GM08714 (cell line): ENCODE data around the gene KLHL4.
"Not testable (repeated sequence)": the region's sequence is repeated elsewhere in the genome, so short reads cannot be mapped to it uniquely, and the experiment has no call there.

Experiments
- H3K4me3 ChIP-seq: fragments of 200-500 bp; sonication (Bioruptor generic); 2 replicates; pipeline ENCODE4 v1.5.1; 2014; ENCODE audit warnings: mild to moderate bottlenecking, low read length, inconsistent platforms
- ZNF274 ChIP-seq: IDR thresholded peaks from 2 replicates; pipeline ENCODE4 v1.6.1; 2012; ENCODE audit warnings: mild to moderate bottlenecking, low read depth, low read length

KLHL4 gene, protein sequence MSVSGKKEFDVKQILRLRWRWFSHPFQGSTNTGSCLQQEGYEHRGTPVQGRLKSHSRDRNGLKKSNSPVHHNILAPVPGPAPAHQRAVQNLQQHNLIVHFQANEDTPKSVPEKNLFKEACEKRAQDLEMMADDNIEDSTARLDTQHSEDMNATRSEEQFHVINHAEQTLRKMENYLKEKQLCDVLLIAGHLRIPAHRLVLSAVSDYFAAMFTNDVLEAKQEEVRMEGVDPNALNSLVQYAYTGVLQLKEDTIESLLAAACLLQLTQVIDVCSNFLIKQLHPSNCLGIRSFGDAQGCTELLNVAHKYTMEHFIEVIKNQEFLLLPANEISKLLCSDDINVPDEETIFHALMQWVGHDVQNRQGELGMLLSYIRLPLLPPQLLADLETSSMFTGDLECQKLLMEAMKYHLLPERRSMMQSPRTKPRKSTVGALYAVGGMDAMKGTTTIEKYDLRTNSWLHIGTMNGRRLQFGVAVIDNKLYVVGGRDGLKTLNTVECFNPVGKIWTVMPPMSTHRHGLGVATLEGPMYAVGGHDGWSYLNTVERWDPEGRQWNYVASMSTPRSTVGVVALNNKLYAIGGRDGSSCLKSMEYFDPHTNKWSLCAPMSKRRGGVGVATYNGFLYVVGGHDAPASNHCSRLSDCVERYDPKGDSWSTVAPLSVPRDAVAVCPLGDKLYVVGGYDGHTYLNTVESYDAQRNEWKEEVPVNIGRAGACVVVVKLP

DNA sequence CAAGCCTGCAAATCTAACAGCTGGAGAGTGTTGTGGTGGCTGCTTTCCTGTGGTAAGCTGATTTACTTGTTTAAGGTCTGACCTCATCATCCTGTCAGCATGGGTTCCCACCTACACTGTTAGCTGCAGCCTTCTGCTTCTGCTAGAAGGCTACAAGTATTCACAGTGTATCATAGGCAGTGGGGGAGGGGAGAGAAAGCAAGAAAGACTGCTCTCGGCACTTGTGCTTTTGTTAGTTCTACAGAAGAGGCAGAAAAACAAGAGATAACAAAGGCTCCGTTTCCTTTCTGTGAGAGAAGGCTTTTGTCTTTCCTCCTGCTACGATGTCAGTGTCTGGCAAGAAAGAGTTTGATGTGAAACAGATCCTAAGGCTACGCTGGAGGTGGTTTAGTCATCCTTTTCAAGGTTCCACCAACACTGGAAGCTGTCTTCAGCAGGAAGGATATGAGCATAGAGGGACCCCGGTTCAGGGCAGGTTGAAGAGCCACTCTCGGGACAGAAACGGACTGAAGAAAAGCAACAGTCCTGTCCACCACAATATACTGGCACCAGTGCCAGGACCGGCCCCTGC, at the start of gene KLHL4:
TSS of gene KLHL4 (plus strand) at position 232 of the 571 bp plus-strand sequence. CDS start at position 324, 92 bp downstream.
- H3K4me3 ChIP-seq, result no peak within 1 kb of the TSS; the same call in 1 of the 2 replicates

DNA sequence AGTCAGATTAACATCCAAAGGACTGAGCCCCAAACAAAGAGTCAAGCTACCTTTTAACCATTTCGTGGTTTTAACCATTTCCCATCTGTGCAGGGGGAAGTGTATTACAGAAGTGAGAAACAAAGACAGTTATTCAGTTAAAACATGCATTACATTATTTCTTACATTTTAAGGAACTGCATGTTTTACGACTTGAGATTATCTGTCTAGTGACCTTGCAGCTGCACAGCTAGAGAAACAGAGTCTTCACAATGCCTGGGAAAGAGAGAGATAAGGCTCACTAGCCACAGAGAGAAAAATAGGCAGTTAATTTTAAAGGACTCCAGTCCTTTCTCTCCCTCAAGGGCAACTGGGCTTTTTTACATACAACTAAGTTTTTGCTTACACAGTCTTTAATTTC, 48.7 kb upstream of the KLHL4 start:
- no peak overlapping the region for H3K4me3 ChIP-seq
- no peak for TF ChIP-seq ZNF274

More for the DNA sequence above, at the start of gene KLHL4:
- TF ChIP-seq ZNF274, result no peak

DNA sequence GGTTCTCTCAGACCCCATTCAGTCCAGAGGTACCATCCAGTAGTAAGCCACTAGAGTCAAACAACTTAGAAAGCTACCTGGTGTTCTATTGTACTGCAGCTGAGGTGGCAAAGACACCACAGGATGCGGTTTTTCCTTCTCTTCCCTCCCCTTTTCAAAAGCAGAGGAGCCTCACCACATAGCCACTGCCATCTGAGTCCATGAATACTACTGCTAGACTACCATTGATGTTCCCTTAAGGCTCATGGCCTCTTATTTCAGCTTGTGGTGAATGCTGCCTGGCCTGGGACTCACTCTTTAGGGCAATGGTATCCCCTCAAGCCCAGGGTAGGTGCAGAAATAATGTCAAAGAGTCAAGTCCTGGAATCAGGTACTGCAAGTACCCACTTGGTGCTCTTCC, 41.8 kb upstream of the KLHL4 start:
- TF ChIP-seq ZNF274, result no peak
- H3K4me3 ChIP-seq, result no peak overlapping the region

DNA sequence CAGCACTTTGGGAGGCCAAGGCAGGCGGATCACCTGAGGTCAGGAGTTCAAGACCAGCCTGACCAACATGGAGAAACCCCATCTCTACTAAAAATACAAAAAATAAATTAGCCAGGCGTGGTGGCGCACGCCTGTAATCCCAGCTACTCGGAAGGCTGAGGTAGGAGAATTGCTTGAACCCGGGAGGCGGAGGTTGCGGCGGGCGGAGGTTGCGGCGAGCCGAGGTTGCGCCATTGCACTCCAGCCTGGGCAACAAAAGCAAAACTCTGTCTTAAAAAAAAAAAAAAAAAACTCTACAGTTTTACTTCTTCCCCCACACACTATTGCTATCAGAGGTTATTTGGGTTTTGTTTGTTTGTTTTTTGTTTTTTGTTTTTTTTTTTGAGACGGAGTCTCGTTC, 38.9 kb upstream of the KLHL4 start:
- H3K4me3 ChIP-seq, result not testable (repeated sequence)

DNA sequence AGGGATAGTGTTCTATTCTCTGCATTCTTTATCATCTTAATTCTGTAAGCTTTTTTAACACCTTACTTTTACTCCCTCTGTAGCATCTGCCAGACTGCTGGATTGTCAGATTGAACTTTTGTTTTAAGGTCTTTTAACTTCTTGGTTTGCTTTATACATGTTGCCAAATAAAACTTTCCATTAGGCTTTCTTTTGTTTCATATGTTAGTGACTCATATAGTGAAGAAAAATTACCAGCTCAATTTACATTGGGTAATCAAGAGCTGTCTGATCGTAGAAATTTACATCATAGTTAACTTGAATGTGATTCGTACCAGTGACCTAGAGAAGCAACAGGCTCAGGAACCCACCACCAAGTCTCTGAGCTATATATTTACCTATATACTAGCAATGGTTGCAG, 28.5 kb upstream of the KLHL4 start:
- no peak for TF ChIP-seq ZNF274

DNA sequence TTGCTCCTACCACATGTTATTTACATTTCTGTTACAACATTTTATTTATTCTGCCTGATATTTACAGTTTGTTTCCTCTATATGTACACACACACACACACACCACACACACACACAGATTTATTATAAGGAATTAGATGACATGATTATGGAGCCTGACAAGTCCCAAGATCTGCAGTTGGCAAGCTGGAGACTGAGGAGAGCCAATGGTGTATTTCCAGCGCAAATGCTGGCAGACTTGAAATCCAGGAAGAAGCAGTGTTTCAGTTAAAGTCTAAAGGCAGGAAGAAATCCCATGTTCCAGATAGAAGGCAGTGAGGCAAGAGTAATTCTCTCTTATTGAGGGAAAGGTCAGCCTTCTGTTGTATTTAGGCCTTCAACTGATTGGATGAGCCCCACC, 1.8 kb upstream of the KLHL4 start:
- no peak overlapping the region for H3K4me3 ChIP-seq
- TF ChIP-seq ZNF274, result no peak

More for the DNA sequence above, 28.5 kb upstream of the KLHL4 start:
- H3K4me3 ChIP-seq, result no peak overlapping the region

DNA sequence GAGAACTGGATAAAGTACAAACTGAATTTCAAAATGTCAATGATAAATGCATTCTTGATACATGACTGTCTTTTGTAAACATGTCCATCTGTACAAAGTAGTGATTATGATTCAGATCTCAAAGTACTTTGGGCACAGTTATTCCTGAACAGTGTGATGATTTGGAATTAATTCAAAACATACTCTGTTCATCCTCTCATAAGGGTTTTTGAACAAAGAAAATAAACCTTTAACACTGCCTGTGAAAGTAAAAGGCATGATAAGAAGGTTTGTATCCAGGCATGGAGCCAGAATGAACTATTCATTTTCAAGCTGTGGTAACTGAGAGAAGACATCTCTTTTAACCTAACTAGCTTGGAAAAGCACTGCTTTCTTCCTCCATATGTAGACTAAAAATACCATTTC, 883 bp upstream of the KLHL4 start:
- TF ChIP-seq ZNF274, result no peak
- no peak overlapping the region for H3K4me3 ChIP-seq

DNA sequence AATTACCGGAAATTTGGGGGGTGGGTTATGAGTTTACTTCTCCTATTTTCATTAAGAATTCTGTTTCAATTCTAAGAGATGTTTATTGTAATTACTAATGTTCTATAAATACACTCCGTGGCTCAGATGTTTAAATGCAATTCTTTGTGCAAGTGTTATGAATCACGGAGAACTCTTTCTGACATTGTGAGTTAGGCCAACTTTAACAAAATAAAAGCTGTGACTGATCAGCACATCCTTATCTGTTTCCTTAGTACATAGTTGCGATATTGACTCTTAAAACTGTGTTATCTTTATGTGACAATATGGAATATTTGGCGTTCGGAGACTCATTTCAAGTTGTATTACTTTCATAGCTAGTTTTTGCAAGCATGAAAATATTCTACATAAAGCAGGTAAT, 902 bp downstream of the KLHL4 start:
- no peak overlapping the region; the same call in 1 of the 2 replicates for H3K4me3 ChIP-seq
- no peak for TF ChIP-seq ZNF274

DNA sequence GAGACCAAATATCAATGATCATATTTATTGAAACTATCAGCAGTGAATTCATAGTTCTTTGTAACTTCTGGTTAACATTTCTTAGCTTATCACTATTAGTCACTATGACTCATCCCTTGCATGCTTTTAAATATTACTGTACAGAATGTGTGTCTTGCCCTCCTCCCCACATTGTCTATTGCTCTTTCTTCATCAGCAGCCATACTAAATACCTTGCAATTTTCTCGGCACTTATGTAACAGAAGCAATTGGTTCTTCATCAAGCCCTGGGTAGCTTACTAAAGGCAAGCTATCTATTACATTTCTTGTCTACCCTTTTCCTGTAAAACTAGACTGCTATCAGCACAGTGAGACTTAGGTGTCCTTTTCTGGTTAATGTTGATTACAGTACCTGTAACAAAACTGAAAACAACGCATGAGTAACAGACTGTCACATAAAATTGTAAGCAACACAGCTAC, 8.2 kb downstream of the KLHL4 start:
- no peak overlapping the region for H3K4me3 ChIP-seq
- no peak for TF ChIP-seq ZNF274

DNA sequence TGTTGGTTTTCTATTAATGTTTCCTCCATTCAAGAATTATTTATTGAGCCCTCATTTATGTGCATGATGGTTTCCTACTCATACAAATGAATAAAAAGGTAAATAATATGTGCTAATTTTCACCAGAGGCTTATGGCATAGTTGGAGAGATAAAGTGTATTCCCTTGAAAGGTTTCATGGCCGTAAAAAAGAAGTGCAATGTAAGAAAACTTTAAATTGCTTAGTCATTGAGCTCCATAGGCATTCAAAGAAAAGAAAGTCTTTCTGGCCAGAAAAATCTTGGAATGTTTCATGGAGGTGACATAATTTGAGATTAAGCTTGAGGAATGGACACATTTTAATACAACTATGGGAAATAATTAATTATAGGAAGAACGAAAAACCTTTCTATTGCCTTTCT, 8.7 kb downstream of the KLHL4 start:
- no peak for TF ChIP-seq ZNF274
- no peak overlapping the region for H3K4me3 ChIP-seq

DNA sequence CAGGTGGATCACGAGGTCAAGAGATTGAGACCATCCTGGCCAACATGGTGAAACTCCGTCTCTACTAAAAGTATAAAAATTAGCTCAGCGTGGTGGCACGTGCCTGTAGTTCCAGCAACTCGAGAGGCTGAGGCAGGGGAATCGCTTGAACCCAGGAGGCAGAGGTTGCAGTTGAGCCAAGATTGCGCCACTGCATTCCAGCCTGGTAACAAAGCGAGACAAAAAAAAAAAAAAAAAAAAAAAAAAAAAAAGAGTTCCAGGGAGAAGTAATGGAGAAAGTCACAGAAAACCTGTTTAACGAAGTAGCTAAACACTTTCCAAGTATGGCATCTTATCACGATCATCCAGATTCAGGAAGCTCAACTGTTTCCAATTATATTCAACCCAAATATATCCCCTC, 10.9 kb downstream of the KLHL4 start:
- H3K4me3 ChIP-seq, result no peak overlapping the region
- TF ChIP-seq ZNF274, result no peak

DNA sequence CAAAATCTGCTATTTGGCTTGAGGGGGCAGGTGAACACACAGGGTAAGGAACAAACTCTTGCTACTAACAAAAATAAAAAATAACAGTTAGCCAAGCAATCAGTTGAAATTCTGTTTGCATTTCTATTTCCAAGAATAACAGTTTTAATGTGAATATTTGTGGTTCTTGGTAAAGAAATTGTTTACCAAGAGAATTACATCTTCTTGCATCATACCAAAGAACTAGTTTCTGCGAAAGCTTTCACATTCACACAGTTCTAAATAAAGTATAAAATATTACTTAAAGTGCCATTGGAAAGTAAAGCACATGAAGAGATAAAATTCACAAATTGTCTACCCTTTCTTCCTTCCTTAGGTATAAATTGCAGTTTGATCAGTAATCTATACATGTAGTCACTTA, 54.4 kb downstream of the KLHL4 start:
- no peak for TF ChIP-seq ZNF274
- no peak overlapping the region for H3K4me3 ChIP-seq

DNA sequence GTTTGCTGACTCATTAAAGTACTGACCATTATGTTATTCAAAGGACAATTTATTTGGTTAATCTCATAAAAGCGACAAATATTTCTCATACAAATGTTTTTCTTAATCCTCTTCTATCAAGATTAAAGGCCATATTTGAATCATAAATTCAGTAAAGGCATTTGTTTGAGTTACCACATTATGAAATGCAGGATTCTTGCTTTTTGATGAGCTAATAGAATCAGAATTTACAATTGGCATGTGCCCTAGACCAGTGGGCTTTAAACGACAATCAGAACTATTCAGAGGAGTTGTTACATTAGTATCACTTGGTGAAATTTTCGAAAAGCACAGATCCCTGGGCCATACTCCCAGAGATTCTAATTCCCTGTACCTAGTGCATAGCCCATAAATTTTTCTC, 55.3 kb downstream of the KLHL4 start:
- no peak for TF ChIP-seq ZNF274
- H3K4me3 ChIP-seq, result no peak overlapping the region

DNA sequence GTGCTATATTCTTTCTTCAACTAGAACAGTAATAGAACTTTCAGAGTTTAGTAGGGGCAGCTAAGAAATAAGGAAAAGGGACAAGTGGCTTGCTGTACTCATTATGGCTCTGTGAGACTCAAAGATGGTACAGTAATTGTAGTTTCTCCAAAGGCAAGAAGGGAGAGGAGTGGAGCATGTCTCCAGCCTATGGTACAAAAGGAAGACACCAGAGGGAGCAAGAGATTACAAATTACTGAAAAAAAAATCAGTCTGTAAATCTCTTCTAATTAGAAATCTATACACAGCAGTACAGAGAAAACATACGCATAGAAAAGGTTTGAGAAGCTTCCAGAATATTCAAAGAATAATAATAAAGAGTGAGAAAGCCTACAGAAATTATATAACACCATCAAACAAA, 61.4 kb downstream of the KLHL4 start:
- TF ChIP-seq ZNF274, result no peak
- no peak overlapping the region for H3K4me3 ChIP-seq

DNA sequence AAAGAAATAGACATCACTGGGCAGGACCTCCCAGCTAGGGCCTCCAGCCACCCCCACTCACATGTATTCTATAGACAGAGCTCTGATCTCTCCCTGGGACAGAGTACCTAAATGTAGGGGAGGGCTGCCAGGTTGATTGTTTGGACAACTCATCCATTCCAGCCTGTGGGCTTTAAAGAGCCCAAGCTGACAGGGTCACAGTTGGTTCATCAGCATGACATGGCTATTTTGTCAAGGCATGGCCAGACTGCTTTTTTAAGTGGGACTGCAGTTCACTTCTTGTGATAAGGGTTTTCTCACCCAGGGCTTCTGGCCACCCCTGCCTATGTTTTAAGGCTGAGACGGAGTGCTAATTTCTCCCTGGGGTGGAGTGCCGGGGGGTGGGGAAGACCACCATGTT, 63.3 kb downstream of the KLHL4 start:
- H3K4me3 ChIP-seq, result no peak overlapping the region
- no peak for TF ChIP-seq ZNF274
